NT2/D1 (cell line): ENCODE data around the gene IFIT5.

Experiments
- DNase-seq: peaks from one replicate; pipeline ENCODE4 v3.0.0-alpha.2; 2011; ENCODE audit warnings: low read depth, low spot score
- H3K27me3 ChIP-seq: 2 replicates; pipeline ENCODE4 v1.6.0; 2011; ENCODE audit warnings: mild to moderate bottlenecking; ENCODE audit not compliant: insufficient read length, insufficient read depth
- H3K36me3 ChIP-seq: 2 replicates; pipeline ENCODE4 v1.6.1; 2011; ENCODE audit warnings: mild to moderate bottlenecking, low read length, mixed read lengths; ENCODE audit not compliant: insufficient read depth, insufficient read length
- H3K4me1 ChIP-seq: 2 replicates; pipeline ENCODE4 v1.5.1; 2011; ENCODE audit not compliant: insufficient read depth, insufficient read length
- H3K4me3 ChIP-seq: 2 replicates; pipeline ENCODE4 v1.5.1; 2011; ENCODE audit warnings: low read depth; ENCODE audit not compliant: insufficient read length
- H3K9ac ChIP-seq: 2 replicates; pipeline ENCODE4 v1.6.0; 2011; ENCODE audit warnings: low read depth; ENCODE audit not compliant: insufficient read length
- H3K9me3 ChIP-seq: 2 replicates; pipeline ENCODE4 v1.5.1; 2011; ENCODE audit warnings: mild to moderate bottlenecking, low read length; ENCODE audit not compliant: insufficient read depth
- SUZ12 ChIP-seq: IDR thresholded peaks from 2 replicates; pipeline ENCODE4 v1.6.1; 2011; ENCODE audit not compliant: insufficient read length, insufficient read depth; ENCODE audit errors: extremely low read depth
- YY1 ChIP-seq: IDR thresholded peaks from 2 replicates; pipeline ENCODE4 v1.6.1; 2011; ENCODE audit not compliant: insufficient read length, insufficient read depth
- ZNF274 ChIP-seq: IDR thresholded peaks from 2 replicates; pipeline ENCODE4 v1.6.1; 2011; ENCODE audit warnings: mild to moderate bottlenecking, low read depth, low read length

IFIT5 gene

GRCh38 chr10:89374713-89375141, 39.6 kb upstream of the IFIT5 start:
- H3K9me3 ChIP-seq = no peaks in the 10 kb centered on the region
- no peaks in the 10 kb centered on the region for H3K36me3 ChIP-seq
- no peaks in the 10 kb centered on the region for H3K4me1 ChIP-seq
- no peak overlapping the region for H3K9ac ChIP-seq
- no peak overlapping the region for H3K4me3 ChIP-seq
- DNase-seq = no peak
- H3K27me3 ChIP-seq = no peaks in the 10 kb centered on the region
- TF ChIP-seq YY1 = no peak
- no peak for TF ChIP-seq ZNF274
- no peak for TF ChIP-seq SUZ12

GRCh38 chr10:89377705-89378637, 36.4 kb upstream of the IFIT5 start, which contains the start of gene IFIT1B:
TSS of gene IFIT1B (plus strand) at chr10:89378056. CDS start at chr10:89378136, 80 bp downstream.
- Histone ChIP-seq H3K9ac (no peak within 1 kb of the TSS), H3K36me3 (no peaks in the 10 kb centered on the region), H3K9me3 (no peaks in the 10 kb centered on the region), H3K4me1 (no peaks in the 10 kb centered on the region), H3K4me3 (no peak within 1 kb of the TSS), H3K27me3 (no peaks in the 10 kb centered on the region)
- no peak for DNase-seq
- TF ChIP-seq YY1 (no peak), SUZ12 (no peak), ZNF274 (no peak)

- H3K27me3 ChIP-seq = no peaks in the 10 kb centered on the region
- no peak for TF ChIP-seq SUZ12
- H3K36me3 ChIP-seq = no peaks in the 10 kb centered on the region
- H3K4me3 ChIP-seq = no peak overlapping the region
- no peak overlapping the region for H3K9ac ChIP-seq
- DNase-seq = no peak
- H3K4me1 ChIP-seq = no peaks in the 10 kb centered on the region
- H3K9me3 ChIP-seq = no peaks in the 10 kb centered on the region
Observed at GRCh38 chr10:89379103-89379502, 35.3 kb upstream of the IFIT5 start.

GRCh38 chr10:89382757-89383156, 31.6 kb upstream of the IFIT5 start:
- TF ChIP-seq ZNF274 (no peak), YY1 (no peak), SUZ12 (no peak)
- no peaks in the 10 kb centered on the region for H3K4me1 ChIP-seq
- no peak overlapping the region for H3K4me3 ChIP-seq
- no peaks in the 10 kb centered on the region for H3K9me3 ChIP-seq
- no peak overlapping the region for H3K9ac ChIP-seq
- no peaks in the 10 kb centered on the region for H3K36me3 ChIP-seq
- H3K27me3 ChIP-seq = no peaks in the 10 kb centered on the region
- DNase-seq = no peak

- no peaks in the 10 kb centered on the region for H3K36me3 ChIP-seq
- DNase-seq = no peak
- TF ChIP-seq YY1 (no peak), SUZ12 (no peak), ZNF274 (no peak)
- no peaks in the 10 kb centered on the region for H3K9me3 ChIP-seq
- no peak overlapping the region for H3K4me3 ChIP-seq
- H3K4me1 ChIP-seq = no peaks in the 10 kb centered on the region
- H3K9ac ChIP-seq = no peak overlapping the region
- H3K27me3 ChIP-seq = no peaks in the 10 kb centered on the region
Observed at GRCh38 chr10:89384474-89385340, 29.7 kb upstream of the IFIT5 start.

GRCh38 chr10:89388806-89389205, 25.6 kb upstream of the IFIT5 start:
- no peaks in the 10 kb centered on the region for H3K4me1 ChIP-seq
- no peaks in the 10 kb centered on the region for H3K36me3 ChIP-seq
- TF ChIP-seq YY1 (no peak), ZNF274 (no peak), SUZ12 (no peak)
- no peak overlapping the region for H3K4me3 ChIP-seq
- no peaks in the 10 kb centered on the region for H3K9me3 ChIP-seq
- H3K27me3 ChIP-seq = no peaks in the 10 kb centered on the region
- H3K9ac ChIP-seq = no peak overlapping the region
- no peak for DNase-seq

GRCh38 chr10:89389254-89389653, 25.1 kb upstream of the IFIT5 start:
- TF ChIP-seq ZNF274 (no peak), SUZ12 (no peak), YY1 (no peak)
- H3K4me1 ChIP-seq = no peaks in the 10 kb centered on the region
- no peaks in the 10 kb centered on the region for H3K27me3 ChIP-seq
- H3K36me3 ChIP-seq = no peaks in the 10 kb centered on the region
- no peak for DNase-seq
- H3K4me3 ChIP-seq = no peak overlapping the region
- no peaks in the 10 kb centered on the region for H3K9me3 ChIP-seq
- H3K9ac ChIP-seq = no peak overlapping the region
